HG02970 (cell line): ENCODE data around the gene FAT2.

Experiments used
- ATAC-seq: cut with Tn5 transposase; IDR thresholded peaks from one replicate; pipeline ENCODE4 v1.9.1; 2021; ENCODE audit warnings: mild to moderate bottlenecking, moderate library complexity, moderate number of reproducible peaks; ENCODE audit not compliant: unreplicated experiment, low FRiP score

The FAT2 gene

DNA sequence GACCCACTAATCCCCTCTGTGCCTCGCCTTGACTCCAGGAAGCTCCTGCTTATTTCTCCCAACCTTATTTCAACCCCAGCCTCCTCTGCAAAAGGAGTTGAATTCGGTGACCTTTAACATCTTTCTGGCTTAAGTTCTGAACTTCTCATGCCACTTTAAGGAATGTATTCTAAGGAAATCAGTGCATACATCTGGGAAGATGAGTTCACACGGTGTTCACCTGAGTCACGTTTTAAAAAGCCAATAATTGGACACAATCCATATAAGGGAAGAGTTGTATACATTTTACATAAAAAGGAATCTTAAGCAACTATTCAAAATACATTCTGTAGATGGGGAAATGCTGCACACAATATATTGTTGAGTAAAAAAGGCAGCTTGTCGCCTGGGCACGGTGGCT is 33.2 kb downstream of the FAT2 start:
- no peak for ATAC-seq

- no peak for ATAC-seq
Observed at GRCh38 chr5:151557466-151557865, 33.7 kb downstream of the FAT2 start.

- ATAC-seq: no peak
Observed at GRCh38 chr5:151556806-151557205, 34.3 kb downstream of the FAT2 start.

GRCh38 chr5:151555760-151556576 is 35.2 kb downstream of the FAT2 start:
- no peak for ATAC-seq

- ATAC-seq: no peak
Observed at GRCh38 chr5:151553695-151554094, 37.4 kb downstream of the FAT2 start.

GRCh38 chr5:151553130-151553670 is 37.9 kb downstream of the FAT2 start:
- ATAC-seq: no peak

- no peak for ATAC-seq
Observed at GRCh38 chr5:151551985-151552384, 39.1 kb downstream of the FAT2 start.

- no peak for ATAC-seq
Observed at GRCh38 chr5:151550146-151550545, 41.0 kb downstream of the FAT2 start.

DNA sequence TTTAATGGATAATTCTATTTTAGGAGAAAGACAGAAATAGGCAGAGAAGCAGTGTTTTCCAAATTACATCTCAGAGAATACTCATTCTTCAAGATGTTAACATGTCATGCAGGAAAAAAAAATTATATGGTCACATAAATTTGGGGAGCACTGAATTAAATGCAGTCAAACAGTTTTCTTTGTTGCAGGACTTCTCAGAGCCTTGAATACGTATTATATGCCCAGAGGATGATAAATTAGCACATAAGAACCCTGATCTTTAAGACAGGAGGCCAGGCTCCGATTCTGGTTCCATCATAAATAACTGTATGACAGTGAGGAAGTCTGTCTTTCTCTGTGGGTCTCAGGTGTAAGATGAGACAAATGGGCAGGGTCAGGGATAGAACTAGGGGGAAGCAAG is 41.4 kb downstream of the FAT2 start:
- ATAC-seq: no peak

DNA sequence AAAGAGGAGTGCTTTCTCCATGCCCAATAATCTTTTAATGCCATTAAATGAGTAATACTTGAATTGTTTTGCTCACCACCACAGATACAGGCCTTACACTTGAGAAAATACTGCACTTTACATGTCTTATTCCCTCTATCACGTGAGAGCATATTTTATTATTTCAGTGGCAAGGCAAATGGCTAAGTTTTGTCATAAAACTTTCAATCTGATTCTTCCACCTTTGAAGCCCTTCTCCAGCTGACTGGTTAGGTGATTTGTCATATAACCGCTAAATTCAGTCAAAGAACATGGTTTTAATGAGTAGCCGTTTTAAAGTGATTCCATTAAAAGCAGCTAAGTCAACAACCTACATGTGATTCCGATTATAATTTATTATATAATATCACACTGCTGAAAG is 43.8 kb downstream of the FAT2 start:
- no peak for ATAC-seq

GRCh38 chr5:151541571-151541970 is 49.6 kb downstream of the FAT2 start:
- no peak for ATAC-seq
